Measurements from ENCODE around the gene EMX2.

The EMX2 gene

GRCh38 chr10:117597216-117597615 is 54.7 kb downstream of the EMX2 start:
- TF ChIP-seq CTCF (IDR thresholded peaks at IDR 0.05; ENCODE audit: insufficient read depth, low read length, missing control alignments), result no peak
- CTCF ChIA-PET, result no interaction called here
- no peak for DNase-seq (ENCODE audit: low read depth, low spot score)
- POLR2A ChIA-PET, result interaction anchor here (0.6 kb wide), 1 partner anchor 353 kb away, joined by 3 read pairs; no protein-coding TSS in a partner anchor
- H3K4me3 ChIP-seq (ENCODE audit: low read depth, low read length), result no peak overlapping the region

Measured in AG04449 (cell line).